Stimulated activated CD4-positive, alpha-beta T cell treated with anti-CD3 and anti-CD28 coated beads, Interleukin-4, amount 100 ng/mL, for 1 hour (primary cell): ENCODE measurements around the gene RBM10.

Source experiments
- DNase-seq: peaks from one replicate; pipeline ENCODE4 v3.0.0-alpha.2; 2020

RBM10 gene

DNA sequence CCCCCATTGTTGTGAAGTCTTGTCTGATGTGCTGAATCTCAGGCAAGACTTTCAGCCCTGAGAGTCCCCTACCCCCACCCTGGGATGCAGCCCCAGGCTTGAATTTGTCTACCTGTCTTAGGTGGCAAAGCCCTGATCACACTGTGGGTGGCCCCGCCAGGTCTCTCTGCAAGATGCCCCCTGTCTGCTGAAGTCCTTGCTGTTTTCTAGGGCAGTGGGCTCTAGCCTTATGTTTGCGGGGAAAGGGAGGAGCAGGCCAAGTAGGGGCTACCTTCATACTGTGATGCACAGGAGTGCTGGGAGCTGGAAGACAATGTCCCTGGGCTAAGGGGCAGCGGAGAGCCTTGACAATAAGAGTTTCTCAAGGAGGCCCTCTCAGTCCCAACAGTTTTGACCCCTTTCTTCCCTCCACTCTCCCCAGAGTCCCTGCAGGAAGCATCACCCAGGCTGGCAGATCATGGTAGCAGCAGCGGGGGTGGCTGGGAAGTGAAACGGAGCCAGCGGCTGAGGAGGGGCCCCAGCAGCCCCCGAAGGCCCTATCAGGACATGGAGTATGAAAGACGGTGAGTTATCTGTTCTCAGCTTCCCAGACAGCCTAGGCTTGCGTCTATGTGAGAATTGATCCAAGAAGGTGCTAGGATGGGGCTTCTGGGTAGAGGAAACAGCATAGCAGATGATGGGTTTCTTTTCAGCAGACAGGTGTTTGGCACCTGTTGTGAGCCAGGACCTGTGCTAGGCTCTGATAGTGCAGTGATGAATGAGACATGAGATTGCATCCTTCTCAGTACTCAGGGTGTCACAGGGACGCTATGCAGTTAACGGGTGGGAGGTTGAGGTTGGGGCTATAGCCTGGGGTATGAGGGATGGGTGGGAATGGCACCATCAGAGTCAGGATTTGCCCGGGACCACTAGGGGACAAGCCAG, 2.2 kb downstream of the RBM10 start:
- DNase-seq, result no peak

DNA sequence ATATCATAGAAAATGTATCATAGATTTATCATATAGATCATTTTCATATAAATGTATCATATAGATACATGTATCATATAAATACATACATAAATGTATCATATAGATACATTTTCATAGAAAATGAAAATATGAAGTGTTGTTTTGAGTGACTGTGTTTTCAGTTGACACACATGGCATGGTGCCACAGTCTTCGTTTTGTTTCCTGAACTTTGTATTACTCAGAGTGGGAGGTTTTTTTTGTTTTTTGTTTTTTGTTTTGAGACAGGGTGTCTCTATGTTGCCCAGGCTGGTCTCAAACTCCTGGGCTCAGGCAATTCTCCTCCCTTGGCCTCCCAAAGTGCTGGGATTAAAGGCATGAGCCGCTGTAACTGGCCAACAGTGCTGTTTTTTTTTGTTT, 3.9 kb downstream of the RBM10 start:
- DNase-seq, result peak; percentile 14

DNA sequence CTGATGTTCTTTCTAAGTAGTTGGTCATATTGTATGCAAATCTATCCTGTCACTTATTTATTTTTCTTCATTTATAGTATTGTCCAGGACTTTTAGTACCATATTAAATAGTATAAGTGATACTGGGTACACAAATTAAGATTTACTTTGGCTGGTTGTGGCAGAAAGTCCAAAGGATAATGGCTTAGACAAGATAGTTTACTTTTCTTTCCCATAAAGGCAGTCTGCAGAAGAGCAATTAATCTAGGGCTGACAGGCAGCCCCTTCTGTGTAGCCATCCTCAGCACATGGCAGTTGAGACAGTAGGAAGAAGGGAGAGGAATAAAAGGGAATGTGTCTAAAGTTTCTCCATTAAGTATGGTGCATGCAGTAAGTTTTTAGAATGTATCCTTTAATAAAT, 6.4 kb downstream of the RBM10 start:
- DNase-seq, result no peak

DNA sequence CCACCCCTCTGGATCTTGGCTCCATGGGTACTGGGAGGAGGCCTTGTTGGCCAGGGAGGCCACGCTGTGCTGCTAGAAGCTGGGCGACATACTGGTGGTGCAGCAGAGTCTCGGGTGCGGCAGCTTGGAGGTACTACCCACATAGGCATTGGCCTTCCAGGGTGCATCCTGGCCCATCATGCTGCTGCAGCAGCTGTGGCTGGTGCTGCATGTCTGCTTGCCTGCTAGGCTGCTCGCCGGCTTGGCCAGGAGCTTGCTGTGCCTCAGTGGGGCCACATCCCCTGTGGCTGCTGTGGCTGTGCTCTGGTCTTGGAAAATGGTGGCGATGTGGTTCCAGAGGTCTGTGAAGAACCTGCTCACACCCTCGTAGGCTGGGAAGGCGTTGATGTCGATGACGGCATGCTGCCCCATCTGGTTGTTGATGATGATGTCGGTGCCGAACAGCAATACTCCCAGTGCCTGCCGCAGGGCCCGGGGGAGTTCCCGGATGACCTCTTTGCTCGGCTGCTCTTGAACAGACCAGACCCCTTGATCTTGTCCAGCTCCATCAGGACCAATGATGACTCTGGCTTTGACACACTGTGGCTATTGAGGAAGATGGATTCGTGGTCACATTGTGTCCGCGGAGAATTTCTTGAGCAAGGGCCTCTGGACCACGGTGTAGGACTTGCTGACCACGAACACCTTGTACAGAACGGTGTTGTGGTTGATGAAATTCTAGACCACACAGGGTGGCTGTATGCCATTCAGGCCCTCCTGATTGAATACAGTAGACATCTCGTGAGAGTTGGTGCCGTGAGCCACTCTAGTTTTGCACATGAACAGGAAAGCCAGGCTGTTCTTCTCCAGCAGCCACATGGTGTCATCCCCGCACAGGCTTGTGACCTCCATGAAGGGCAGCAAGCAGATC, 11.8 kb downstream of the RBM10 start:
- DNase-seq, result no peak

DNA sequence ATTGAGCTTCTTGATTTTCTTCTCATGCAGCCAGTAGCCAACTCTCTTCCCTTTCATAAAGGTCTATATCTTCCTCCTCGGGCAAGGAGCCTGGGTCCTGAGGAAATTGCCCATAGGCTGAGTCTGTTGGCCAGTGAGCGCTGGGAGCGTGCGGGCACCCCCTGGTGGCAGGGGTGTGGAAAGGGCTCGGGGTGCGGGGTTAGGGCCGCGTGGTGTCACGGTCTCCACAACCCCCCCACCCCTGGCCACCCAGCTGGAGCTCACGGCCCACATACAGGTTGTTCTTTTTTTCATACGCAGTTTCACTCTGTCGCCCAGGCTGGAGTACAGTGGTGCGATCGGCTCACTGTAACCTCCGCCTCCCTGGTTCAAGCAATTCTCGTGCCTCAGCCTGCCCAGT, 13.1 kb downstream of the RBM10 start:
- no peak for DNase-seq

DNA sequence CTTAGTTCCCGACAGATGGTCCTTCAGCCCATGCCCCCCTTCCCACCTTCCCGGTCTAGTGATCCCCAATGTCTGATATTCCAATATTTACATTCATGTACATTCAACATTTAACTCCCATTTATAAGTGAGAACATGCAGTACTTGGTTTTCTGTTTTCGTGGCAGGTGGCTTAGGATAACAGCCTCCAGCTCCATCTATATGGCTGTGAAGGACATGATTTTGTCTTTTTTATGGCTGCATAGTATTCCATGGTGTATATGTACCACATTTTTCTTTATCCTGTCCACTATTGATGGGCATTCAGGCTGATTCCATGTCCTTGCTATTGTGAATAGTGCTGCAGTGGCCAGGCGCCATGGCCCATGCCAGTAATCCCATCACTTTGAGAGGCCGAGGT, 13.8 kb downstream of the RBM10 start:
- no peak for DNase-seq

DNA sequence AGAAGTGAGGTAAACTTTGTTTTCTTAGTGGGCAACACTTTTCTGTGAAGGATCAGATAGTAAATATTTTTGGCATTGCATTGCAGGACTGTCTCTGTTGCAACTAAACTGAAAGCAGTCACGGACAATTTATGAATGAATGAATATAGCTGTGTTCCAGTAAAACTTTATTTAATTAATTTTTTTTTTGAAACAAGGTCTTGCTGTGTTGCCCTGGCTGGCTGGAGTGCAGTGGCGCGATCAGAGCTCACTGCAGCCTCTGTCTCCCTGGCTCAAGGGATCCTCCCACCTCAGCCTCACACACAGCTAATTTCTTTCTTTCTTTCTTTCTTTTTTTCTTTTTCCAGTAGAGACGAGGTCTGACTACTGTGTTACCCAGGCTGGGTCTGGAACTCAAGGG, 15.8 kb downstream of the RBM10 start:
- DNase-seq, result no peak

DNA sequence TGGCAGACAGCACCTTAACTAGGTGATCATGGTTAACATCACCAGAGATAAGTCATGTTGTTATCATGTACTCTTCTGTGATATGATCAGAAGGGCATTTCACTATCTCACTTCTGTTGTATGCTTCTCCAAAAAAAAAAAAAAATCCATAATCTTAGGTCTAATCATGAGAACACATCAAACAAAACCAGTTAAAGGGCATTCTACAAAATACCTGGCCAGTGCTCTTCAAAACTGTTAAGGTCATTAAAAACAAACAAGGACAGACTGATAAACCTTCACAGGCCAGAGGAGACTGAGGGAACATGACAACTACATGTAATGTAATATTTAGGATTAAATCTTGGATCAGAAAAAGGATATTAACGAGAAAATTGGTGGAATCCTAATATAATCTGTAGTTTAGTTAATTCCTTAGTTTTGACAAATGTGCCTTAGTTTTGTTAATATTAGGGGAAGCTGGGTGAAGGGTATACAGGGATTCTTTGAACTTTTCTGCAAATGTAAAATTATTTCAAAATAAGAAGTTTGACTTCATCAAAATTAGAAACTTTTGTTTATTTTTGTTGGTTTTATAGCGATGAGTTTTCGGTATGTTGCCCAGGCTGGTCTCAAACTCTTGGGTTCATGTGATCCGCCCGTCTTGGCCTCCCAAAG, 18.0 kb downstream of the RBM10 start:
- DNase-seq, result no peak

DNA sequence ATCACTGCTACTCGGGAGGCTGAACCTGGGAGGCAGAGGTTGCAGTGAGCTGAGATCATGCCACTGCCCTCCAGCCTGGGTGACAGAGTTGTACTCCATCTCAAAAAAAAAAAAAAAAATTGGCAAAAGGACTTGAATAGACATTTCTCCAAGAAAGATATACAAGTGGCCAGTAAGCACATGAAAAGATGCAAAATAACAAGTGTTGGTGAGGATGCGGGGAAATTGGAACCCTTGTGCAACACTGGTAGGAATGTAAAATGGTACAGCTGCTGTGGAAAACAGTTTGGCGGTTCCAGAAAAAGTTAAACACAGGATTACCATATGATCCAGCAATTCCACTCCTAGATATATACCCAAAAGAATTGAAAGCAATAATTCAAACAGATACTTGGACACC, 19.4 kb downstream of the RBM10 start:
- DNase-seq, result no peak

DNA sequence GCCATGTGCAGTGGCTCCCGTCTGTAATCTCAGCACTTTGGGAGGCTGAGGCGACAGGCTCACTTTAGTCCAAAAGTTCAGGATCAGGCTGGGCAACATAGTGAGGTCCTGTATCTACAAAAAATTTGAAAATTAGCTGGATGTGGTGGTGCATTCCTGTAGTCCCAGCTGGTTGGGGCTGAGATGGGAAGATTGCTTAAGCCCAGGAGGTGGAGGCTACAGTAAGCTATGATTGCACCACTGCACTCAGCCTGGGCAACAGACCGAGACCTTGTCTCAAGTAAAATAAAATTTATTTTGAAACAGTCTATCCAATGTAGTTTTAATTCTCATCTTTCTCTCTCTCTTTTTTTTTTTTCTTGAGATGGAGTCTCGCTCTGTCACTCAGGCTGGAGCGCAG, 21.1 kb downstream of the RBM10 start:
- no peak for DNase-seq

DNA sequence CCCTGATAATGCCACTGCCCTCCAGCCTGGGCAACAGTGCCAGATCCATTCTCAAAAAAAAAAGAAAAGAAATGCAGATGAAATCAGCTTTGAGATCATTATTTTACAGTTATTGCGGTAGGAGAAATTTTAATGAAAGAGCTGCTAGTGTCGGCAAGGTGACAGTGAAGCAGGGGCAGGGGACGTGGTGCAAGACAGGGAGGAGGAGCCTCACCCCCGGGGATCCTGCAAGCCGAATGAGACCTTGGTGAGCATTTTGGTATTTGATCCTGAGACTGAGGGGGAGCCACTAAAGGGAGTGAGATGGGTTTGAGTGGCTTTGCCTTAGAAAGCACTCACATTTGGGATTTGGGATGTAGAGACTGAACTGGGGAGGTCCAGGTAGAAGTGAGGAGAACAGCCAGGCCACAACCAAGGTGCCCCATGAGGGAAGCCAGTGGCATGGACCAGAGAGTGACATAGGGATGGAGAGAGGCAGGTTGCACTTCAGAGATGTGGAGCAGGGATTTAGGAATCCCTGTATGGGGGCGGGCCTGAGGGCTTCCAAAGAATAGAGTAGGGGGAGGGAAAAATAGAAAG, 23.6 kb downstream of the RBM10 start:
- DNase-seq, result no peak

DNA sequence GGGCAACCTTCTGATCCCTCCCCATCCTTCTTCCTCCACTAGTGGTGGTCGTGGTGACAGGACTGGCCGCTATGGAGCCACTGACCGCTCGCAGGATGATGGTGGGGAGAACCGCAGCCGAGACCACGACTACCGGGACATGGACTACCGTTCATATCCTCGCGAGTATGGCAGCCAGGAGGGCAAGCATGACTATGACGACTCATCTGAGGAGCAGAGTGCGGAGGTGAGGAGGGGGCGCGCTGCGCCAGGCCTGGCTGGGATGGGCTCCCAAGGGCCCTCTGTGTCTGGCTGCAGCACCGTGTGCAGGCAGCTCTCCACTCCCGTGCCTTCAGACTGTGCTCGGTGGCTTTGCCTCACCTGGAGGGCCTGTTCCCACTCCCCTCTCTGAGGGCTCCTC, 24.3 kb downstream of the RBM10 start:
- DNase-seq, result no peak

DNA sequence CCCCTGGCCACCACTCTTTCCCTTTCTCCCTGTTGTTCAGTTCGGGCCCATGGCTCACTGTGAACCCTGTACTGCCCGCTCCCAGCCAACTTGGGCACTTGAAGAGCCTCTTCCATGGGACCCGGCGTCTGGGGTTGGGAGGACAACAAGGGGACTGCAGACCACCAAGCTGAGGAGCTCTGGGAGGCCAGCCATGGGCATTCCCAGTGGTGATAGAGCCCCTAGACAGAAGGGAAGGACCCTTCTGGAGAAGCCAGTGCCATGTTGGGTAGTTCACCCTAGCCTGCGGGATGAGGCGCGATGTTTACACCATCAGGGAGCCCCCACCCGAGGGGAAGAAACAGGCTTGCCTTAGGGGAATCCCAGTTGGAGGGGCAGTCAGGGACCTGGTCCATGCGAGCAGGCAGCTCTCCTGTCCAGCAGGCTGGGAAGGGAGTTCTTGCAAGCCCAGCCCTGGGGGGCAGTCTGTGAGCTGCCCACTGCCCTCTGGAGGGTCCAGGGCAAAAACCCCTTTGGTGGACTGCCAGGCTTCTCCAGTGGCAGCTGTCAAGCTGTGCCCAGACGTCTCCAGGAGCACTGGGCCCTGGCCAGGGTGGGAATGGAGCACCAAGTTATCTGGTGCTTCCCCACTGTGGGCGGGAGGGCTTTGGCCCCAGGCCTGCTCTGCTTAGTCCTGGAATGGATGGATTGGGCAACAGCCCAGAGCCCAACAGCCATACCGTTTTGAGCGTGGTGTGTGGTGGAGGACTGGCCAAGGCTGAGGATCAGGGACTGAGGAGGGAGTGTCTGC, 24.9 kb downstream of the RBM10 start:
- DNase-seq, result no peak

DNA sequence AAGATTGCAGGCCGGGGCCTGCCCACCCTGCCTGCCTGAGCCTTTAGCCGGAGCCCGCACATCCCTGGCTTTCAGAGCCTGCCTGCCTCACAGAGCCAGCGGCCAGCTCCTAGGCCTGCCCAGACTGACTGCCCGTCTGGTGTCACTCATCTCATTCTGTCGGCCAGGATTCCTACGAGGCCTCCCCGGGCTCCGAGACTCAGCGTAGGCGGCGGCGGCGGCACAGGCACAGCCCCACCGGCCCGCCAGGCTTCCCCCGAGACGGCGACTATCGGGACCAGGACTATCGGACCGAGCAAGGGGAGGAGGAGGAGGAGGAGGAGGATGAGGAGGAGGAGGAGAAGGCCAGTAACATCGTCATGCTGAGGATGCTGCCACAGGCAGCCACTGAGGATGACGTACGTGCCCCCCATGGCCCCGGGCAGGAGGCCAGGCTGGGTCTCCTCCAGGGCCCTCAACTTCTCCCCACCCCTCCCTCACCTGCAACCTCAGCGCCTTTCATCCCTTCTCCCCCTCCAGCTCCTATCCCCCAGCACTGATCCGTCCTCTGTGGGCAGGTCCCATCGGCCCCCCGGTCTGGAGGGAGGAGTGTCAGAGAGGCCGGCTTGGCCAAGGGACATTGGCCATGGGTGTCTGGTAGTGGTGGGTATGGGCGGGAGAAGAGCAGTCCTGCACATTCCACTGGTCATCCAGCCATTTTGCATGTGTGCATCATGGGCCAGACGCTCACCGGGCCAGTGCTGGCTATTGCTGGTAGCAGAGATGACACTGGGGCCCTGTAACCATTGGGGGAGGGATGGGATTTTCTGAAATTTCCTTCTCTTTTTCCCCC, 26.1 kb downstream of the RBM10 start:
- DNase-seq, result no peak

DNA sequence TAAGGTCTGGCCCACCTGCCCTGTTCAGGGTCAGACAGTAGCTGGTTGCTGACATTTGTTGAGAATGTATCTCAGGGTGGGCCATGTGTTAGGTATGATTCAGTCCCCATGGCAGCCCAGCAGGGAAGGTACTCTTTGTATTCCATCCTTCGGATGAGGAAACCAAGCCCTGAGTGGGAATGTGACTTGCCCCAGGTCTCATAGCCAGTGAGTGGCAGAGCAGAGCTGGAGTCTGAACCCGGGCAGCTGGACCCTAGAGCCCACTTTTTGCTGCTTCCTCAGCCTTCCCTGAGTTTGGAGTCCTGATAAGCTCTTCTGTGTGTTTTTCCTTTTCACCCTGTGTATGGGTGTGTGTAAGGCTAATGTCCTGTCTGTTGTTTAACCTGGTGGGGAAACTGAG, 27.0 kb downstream of the RBM10 start:
- DNase-seq, result no peak

DNA sequence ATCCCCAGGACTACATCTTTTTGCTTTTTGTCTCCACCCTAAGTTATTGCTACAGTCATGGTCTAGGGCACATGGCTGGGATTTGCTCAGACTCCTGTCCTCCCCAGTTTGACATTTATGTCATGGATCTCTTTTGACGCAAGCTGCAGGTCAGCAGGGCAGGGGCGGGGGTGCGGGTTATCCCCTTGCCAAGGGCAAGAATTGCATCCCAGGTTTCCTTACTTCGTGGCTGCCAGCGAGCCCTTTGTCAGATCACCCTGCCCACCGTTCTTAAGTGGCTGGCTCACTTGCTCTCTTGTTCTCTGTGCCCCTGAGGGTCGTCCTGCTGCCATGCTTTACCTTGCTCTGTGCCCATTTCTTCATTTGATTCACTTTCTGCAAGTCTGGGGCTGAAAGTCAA, 27.5 kb downstream of the RBM10 start:
- DNase-seq, result no peak

DNA sequence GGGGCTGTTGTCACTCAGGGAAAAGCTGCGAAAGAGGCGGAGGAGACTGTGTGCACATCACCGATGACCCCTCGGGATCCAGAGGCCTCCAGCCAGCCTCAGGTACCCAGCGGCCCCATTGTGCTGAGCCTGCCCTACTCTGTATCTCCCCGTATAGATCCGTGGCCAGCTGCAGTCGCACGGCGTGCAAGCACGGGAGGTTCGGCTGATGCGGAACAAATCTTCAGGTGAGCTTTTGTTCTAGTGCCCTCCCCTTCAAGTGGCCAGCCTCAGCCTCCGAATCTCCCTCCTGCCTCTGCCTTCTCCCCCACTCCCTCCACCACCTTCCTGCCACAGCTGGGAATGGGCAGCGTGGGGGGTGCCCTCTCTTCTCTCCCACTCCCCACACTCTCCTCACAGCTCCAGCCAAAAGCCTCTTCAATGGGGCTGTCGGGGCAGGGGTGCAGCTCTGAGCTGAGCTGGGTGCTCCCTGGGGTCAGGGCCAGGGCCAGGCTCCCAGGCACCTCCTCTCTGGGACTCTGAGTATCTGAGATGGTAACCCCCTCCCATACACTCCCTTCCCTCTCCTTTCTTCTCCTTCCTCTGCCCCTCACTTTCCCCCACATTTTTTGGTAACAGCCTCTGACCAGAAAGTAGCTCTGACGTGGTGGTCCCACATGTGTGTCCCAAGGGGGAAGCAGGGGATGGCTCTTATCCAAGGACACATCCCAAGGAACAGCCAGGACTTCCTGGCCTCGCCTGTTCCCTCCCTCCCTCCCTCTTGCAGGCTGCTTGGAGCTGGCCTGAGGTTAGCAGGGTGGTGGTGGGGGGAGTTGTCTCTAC, 28.2 kb downstream of the RBM10 start:
- no peak for DNase-seq

DNA sequence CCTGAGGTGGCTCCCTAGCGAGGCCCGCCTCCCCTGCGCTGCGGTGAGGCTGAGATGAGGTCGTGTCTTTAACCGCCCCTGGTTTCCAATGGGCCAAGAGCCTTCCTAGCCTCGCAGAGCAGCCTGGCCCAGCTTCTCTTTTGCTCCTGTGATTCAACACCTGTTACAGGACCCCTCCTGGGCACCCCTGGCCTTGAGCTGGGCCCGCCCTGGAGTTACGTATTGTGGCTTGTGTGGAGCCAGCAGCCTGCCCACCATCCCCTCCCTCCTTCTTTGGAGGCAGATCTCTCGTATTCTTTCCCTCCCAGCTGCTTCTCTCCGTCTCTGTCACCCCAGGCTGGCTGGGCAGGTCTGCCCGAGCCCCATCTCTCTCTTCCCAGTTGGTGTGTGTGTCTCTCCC, 29.4 kb downstream of the RBM10 start:
- no peak for DNase-seq

DNA sequence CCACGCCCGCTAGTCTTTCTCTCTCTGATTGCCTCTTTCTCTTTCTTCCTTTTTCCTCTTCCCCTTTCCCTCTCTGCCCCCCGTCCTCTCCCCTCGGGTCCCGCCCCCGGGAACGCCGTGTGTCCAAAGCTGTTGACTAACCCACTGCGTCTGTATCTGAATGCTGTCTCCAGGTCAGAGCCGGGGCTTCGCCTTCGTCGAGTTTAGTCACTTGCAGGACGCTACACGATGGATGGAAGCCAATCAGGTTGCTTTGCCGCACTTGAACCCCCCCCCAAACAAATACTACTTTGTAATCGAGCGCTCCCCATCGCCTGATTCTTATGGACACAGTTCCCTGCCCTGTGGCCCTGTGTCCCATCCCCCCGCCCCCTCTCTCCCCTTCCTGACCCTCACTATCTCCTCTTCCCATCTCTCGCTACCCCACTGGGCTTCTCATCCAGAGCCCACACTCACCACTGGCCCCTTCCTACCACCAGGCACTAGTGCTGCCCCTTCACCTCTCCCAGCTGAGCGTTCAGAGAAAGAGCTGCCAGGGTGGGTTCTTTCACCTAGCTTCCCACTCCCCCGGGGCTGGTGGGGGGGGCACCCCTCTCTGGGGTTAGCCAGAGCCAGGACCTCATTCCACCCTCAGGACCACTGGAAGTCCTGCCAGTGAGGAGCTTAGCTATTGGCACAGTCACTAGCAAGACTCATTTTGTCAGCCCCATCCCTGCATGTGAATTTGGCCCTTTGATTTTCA, 30.0 kb downstream of the RBM10 start:
- DNase-seq, result no peak

DNA sequence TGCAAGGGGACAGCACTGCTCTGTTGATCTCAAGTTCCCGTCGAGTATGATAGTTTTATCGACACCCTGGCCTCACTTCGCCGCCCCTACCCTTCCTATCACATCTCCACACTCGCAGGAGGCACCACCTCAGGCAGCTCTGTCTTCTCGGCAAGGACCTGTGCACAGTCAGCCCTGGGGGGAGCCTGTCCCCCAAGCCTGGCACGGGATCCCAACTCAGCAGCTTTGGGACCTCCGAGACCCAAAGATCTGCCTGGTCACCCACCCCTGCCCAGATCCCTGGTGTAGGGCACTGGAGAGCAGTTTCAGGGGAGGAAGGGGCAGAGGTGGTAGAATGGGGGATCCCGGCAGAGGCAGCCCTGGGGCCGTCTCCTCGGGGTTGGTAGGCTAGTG, 30.6 kb downstream of the RBM10 start:
- no peak for DNase-seq
